ENCODE data around the gene FAM180A. TPM values are rescaled to one million over a fixed set of nuclear protein-coding genes. Genes with fewer than 3 reads are reported as not detected.

Gene FAM180A
- total RNA-seq, 2 experiments from 2014 or later, result not detected

DNA sequence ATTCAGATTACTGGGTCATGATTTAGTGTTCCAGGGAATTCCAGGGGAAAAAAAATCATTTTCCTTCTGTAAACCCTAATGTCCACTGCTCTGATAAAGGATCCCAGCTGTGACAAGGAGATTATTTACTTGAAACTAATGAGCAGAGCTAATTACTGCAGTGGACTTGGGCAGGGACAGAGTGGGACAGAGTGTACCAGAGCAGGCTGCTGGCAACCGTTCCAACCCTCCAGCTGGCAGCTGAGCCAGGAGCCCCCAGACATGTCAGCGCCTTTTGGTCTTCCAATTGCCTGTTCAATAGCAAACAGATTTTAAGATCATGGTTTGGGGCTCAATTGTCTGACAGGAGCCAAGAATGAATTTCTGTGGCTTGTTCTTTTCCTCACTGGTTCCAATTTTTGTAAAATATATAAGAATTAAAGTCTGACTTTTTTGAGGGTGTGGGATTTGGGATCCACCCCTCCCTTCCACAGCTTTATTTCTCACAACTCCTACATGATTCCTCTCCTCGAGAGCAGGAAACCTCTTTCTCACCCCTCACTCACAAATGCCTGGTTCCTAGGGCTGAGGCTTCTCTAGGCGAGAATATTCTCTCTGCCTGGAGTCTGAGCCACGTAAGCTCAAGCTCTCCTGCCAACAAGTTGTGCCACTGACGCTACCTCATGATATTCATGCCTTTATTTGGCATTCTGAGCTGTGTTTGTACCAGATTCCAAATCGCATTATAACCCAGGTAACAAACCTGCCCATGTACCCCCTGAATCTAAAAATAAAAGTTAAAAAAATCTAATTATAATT, 20.6 kb upstream of the FAM180A start:
- no peaks in the 10 kb centered on the region for H3K4me1 Mint-ChIP-seq (ENCODE audit: low read depth)
- H3K27me3 Mint-ChIP-seq, result peaks cover 19% of the 10 kb centered on the region
- no peak for DNase-seq
- ChIA-PET CTCF (interaction anchor here (0.7 kb wide), 1 partner anchor 489 kb away, joined by 3 read pairs; no protein-coding TSS in a partner anchor), POLR2A (no interaction called here)
- H3K36me3 Mint-ChIP-seq, result no peaks in the 10 kb centered on the region
- no peak overlapping the region for H3K4me3 Mint-ChIP-seq
- intact Hi-C loops (cut with micrococcal nuclease), result no loop called here
- H3K27ac Mint-ChIP-seq, result no peak overlapping the region
- no peaks in the 10 kb centered on the region for H3K9me3 Mint-ChIP-seq

DNA sequence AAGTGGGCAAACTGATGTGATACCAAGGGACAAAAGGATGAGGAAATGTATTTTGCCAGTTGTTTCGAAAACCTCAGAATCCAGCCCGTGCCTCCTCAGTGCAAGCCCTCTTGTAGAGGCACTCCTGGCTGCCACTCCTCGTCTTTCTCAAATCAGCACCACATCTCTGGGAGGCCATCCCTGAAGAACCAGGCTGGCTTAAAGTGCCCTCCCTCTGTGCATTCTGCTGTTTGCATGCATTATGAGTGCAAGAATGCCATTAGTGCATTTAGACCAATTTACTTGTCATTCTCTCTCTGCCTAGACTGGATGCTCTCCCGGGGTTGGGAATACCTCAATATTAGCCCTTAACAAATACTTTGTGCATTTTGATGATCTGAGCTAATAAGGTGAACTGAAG, 19.9 kb upstream of the FAM180A start:
- no peaks in the 10 kb centered on the region for H3K9me3 Mint-ChIP-seq
- H3K36me3 Mint-ChIP-seq, result no peaks in the 10 kb centered on the region
- H3K27me3 Mint-ChIP-seq, result peaks cover 21% of the 10 kb centered on the region
- ChIA-PET POLR2A (no interaction called here), CTCF (no interaction called here)
- no peak overlapping the region for H3K27ac Mint-ChIP-seq
- no peak overlapping the region for H3K4me3 Mint-ChIP-seq
- DNase-seq, result no peak
- no peaks in the 10 kb centered on the region for H3K4me1 Mint-ChIP-seq (ENCODE audit: low read depth)
- intact Hi-C loops (cut with micrococcal nuclease), result no loop called here

DNA sequence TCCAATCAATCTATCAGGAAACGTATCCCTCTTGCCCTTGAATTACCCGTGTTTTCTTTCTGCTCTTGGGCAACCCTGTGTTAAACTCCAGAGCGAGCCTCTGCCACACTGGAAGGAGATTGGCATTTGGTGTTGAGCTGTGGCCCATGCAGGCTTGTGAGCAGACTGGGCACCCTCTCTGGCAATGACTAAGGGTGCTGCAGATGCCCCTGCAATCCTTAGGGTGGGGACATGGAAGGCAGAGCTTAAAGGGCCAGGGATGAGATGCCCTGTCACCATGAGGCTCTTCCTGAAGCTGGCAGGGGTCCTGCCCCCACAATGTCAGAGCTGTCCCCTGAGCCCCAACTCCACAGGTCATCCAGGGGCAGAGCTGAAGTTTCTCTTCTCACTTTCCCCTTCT, 19.5 kb upstream of the FAM180A start:
- no peaks in the 10 kb centered on the region for H3K36me3 Mint-ChIP-seq
- no peaks in the 10 kb centered on the region for H3K4me1 Mint-ChIP-seq (ENCODE audit: low read depth)
- DNase-seq, result no peak
- ChIA-PET POLR2A (no interaction called here), CTCF (no interaction called here)
- intact Hi-C loops (cut with micrococcal nuclease), result no loop called here
- no peak overlapping the region for H3K4me3 Mint-ChIP-seq
- H3K27me3 Mint-ChIP-seq, result peaks cover 21% of the 10 kb centered on the region
- H3K9me3 Mint-ChIP-seq, result no peaks in the 10 kb centered on the region
- H3K27ac Mint-ChIP-seq, result no peak overlapping the region

DNA sequence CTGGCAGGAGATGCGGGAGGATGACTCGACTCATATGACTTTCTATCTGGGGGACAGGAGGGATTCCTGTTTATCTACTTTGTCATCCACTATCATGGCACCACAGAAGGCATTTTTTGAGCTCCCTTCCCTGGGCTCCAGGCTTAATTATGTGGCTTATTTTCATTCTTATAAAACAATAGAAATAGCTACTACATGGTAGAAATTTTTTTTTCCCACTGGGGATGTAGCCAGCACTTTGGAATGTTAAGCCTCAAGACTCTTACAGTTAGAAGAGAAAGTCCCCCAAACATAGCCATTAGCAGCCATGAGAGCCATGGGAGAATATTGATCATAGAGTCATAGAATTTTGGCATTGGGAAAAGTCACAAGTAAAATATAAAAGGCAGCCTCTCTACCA, 14.6 kb upstream of the FAM180A start:
- H3K9me3 Mint-ChIP-seq, result no peaks in the 10 kb centered on the region
- POLR2A ChIA-PET, result no interaction called here
- H3K4me3 Mint-ChIP-seq, result no peak overlapping the region

DNA sequence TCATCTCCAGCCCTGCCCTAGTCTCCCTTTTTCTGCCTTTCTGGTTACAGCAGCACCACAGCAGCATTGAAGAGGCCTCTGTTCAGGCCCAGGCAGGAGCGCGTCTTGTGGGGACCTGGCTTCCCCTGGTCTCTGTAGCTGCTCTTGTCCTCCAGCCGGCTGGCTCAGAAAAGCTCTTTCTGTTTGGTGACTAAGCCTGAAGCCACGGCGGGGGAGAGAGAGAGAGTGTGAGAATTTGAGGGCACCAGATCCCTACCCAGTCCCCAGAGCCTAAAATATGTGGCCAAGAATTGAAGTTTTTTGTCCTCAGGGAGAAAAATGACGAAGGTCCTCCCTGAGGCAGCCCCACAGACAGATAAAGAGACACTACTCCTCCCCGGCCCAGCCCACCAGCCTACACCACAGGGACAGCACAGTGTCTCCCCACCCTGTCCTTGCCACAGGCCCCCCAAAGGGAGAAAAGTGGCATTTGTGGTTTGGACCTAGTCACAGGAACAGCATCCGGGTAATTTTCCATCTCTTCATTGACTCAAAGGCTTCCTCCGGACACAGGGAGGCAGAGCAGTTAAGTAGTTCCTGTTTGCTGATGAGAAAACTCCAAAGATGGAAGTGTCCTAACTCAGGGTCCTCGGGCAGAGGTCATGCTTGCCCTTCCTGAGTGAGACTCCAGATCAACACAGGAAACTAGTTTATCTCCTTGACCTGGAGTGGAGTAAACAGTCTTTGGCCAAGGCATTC, 13.3 kb upstream of the FAM180A start:
- CTCF ChIA-PET, result no interaction called here
- H3K4me3 Mint-ChIP-seq, result no peak overlapping the region

More for the DNA sequence above, 14.6 kb upstream of the FAM180A start:
- intact Hi-C loops (cut with micrococcal nuclease), result no loop called here
- CTCF ChIA-PET, result no interaction called here
- Mint-ChIP-seq H3K36me3 (no peaks in the 10 kb centered on the region), H3K27ac (no peak overlapping the region), H3K4me1 (ENCODE audit: low read depth) (no peaks in the 10 kb centered on the region), H3K27me3 (peaks cover 21% of the 10 kb centered on the region)
- DNase-seq, result no peak

DNA sequence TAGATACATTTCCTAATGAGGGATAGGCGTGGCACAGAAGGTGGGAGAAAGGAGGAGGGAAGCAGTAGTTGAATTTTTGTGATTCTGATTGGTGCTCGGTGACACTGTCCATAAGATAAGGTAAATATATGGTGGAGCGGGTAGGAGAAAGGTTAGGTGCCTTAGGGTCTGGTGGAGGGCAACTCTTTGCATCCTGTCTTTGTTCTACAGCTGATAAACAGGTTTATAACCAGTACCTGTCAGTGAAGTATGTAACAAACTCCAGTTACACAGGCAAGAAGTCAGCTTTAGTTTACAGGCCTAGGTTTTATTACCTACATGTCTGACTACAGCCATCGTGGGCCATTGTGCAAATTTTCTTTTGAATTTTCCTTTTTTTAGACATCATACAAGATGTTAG, 10.9 kb upstream of the FAM180A start:
- CTCF ChIA-PET, result no interaction called here
- Mint-ChIP-seq H3K9me3 (no peaks in the 10 kb centered on the region), H3K27me3 (peaks cover 30% of the 10 kb centered on the region), H3K4me3 (no peak overlapping the region), H3K4me1 (ENCODE audit: low read depth) (no peaks in the 10 kb centered on the region), H3K27ac (no peak overlapping the region), H3K36me3 (no peaks in the 10 kb centered on the region)
- no peak for DNase-seq
- POLR2A ChIA-PET, result no interaction called here
- intact Hi-C loops (cut with micrococcal nuclease), result no loop called here

More for the DNA sequence above, 13.3 kb upstream of the FAM180A start:
- Mint-ChIP-seq H3K9me3 (no peaks in the 10 kb centered on the region), H3K36me3 (no peaks in the 10 kb centered on the region), H3K27ac (no peak overlapping the region), H3K27me3 (peaks cover 25% of the 10 kb centered on the region), H3K4me1 (ENCODE audit: low read depth) (no peaks in the 10 kb centered on the region)
- intact Hi-C loops (cut with micrococcal nuclease), result no loop called here
- POLR2A ChIA-PET, result no interaction called here
- no peak for DNase-seq

DNA sequence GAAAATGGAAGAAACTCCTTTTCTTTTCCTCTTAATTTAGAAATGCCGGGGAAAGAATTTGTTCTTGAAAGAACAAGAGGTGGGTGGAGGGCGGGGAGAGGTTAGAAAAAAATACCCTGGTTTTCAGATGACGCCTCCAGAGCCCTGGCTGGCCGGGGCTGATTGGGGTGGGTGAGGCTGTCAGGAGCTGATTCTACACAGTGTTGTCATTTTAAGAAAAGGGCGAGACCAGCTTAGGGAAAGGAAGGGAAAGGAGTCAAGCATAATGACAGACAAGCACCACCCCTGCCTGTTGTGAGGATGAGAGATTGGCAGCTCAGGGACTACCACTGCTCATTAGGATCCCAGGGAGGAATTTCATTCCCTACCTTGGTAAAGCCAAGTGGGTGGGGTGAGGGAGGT, 9.9 kb upstream of the FAM180A start:
- H3K27me3 Mint-ChIP-seq, result peaks cover 29% of the 10 kb centered on the region
- no peaks in the 10 kb centered on the region for H3K9me3 Mint-ChIP-seq
- ChIA-PET CTCF (no interaction called here), POLR2A (no interaction called here)
- no peak overlapping the region for H3K4me3 Mint-ChIP-seq
- H3K36me3 Mint-ChIP-seq, result no peaks in the 10 kb centered on the region
- H3K27ac Mint-ChIP-seq, result no peak overlapping the region
- no peaks in the 10 kb centered on the region for H3K4me1 Mint-ChIP-seq (ENCODE audit: low read depth)
- intact Hi-C loops (cut with micrococcal nuclease), result no loop called here
- DNase-seq, result no peak

DNA sequence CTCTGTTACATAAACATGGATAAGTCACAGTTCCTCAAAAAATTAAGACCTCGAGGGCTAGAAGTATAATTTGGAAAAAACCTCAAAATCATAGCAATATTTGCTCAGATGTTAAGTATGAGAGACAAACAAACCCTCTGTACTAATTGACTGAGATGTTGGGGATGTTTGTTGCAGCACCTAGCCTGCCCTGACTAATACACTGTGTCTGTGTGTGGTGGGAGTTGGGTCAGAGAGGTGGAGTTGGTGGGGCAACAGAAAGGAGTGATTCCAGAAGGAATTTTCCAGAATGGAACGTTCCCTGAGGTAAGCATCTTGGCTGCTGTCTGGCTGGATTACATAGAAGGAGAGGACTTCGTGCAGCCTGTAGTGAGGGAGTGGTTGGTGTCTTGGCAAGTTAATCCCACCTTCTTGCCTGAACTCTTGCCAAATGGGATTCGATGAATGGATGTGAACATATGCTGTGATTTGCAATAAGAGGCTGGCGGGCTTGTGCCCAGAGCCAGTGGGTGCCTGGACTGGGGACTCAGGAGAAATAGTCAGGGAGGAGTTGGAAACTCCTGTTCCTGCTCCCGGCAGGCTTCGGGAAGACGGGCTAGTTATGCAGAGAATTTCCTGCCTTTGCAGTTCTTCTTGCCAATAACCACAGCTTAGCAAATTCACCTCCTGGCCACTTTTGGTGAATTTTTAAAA, 9.3 kb upstream of the FAM180A start:
- no peak overlapping the region for H3K4me3 Mint-ChIP-seq
- no peaks in the 10 kb centered on the region for H3K36me3 Mint-ChIP-seq
- CTCF ChIA-PET, result no interaction called here
- POLR2A ChIA-PET, result no interaction called here
- H3K4me1 Mint-ChIP-seq (ENCODE audit: low read depth), result no peaks in the 10 kb centered on the region
- DNase-seq, result no peak
- H3K9me3 Mint-ChIP-seq, result no peaks in the 10 kb centered on the region
- intact Hi-C loops (cut with micrococcal nuclease), result no loop called here
- no peak overlapping the region for H3K27ac Mint-ChIP-seq
- H3K27me3 Mint-ChIP-seq, result peaks cover 29% of the 10 kb centered on the region

DNA sequence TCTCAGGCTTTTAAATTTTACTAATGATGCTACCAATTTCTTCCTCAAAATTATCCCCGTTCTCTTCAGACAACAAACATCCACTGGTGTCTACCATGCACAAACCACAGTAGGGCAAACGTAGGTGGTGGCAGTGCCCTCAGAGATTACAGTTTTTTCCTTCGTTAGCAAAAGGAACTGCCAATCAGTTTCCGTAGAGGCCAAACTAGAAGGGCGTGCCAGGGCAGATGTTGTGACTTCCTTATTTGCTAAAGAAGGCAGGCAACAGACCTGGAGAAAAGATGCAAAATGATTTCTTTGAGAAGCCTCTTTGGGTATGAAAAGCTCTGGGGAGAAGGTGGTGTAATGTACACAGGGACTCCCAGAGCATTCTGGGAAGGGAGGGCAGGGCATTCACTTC, 7.6 kb upstream of the FAM180A start:
- Mint-ChIP-seq H3K4me1 (ENCODE audit: low read depth) (no peaks in the 10 kb centered on the region), H3K27ac (no peak overlapping the region), H3K36me3 (no peaks in the 10 kb centered on the region), H3K27me3 (peaks cover 27% of the 10 kb centered on the region), H3K4me3 (no peak overlapping the region), H3K9me3 (no peaks in the 10 kb centered on the region)
- POLR2A ChIA-PET, result no interaction called here
- CTCF ChIA-PET, result no interaction called here
- intact Hi-C loops (cut with micrococcal nuclease), result no loop called here
- DNase-seq, result no peak

DNA sequence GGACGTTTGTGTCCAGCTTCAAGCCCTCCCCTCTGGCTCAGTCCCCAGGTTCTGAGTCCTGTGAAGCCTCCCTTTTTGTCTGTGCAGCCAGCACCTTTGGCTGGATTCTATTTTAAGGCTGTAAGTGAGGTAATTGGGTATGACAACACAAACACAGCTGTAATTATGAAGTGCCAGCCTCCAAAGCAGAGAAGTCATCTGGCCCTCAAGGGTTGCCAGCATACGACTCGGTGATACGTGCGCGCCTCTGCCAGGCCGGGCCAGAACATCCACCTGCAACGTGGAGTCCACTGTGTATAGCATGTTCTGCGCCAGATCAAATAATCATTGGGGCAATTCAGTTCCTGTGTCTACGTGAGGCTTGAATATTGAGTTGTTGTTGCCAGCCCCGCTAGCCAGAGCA, 6.7 kb upstream of the FAM180A start:
- Mint-ChIP-seq H3K4me1 (ENCODE audit: low read depth) (no peaks in the 10 kb centered on the region), H3K27ac (no peak overlapping the region), H3K9me3 (no peaks in the 10 kb centered on the region), H3K36me3 (no peaks in the 10 kb centered on the region), H3K27me3 (peaks cover 27% of the 10 kb centered on the region), H3K4me3 (no peak overlapping the region)
- intact Hi-C loops (cut with micrococcal nuclease), result no loop called here
- ChIA-PET CTCF (no interaction called here), POLR2A (no interaction called here)
- DNase-seq, result no peak

DNA sequence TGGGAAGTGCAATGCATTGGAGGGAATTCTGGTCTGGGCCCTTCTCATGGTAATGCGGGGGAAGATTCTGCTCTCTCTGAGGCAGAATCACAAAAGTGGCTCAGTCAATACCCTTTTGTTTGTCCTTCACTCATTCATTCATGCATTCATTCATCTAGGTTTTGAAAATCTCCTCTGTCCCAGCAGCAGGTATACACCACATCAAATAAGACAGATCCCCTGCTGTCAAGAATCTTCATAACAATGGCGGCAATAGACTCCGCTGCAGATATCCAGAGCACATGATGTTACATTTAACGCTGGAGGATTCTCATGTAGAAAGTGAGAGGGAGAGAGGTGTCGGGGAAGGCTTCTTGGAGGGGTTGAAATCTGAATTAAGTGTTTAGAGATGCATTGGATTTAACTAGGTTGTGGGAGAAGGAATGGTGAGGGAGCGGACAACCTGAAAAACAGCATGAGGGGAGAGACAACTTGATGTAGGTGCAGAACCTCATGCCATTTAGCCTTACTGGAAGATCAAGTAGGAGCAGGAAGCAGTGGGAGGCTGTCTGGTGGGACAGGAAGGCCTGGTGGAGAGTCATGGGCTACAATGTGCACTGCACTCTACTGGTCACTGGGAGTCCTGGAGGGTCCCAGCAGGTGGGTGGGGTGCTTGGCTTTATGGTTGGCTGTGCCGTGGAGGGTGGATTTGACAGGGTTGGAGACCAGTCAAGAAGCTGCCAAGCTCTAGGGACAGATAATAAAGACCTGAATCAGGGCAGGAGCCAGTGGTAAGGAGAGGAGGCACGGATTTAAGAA, 5.2 kb upstream of the FAM180A start:
- no peak overlapping the region for H3K27ac Mint-ChIP-seq
- CTCF ChIA-PET, result no interaction called here
- intact Hi-C loops (cut with micrococcal nuclease), result no loop called here

DNA sequence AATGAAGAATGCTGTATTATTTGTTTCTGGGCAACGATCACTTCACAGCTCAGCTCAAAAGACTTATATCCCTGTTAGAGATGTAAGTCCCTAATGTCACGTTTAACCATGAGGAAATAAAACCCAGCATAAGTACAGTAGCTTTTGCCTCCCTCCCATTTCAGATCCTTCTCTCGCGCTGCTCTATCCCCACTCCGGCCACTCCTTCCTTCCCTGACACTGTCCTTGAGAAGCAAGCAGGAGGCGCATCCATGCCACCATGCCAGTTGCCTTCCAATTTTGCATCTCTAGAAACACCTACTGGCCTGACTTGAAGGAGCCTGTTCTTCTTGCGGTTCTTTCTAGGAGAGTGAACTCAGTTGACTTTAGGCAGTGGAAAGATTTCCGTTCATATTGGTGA, 1.2 kb downstream of the FAM180A start:
- ChIA-PET CTCF (no interaction called here), POLR2A (no interaction called here)
- DNase-seq, result no peak
- Mint-ChIP-seq H3K27me3 (peaks cover 1% of the 10 kb centered on the region), H3K27ac (no peak overlapping the region), H3K36me3 (no peaks in the 10 kb centered on the region), H3K4me3 (no peak overlapping the region), H3K9me3 (no peaks in the 10 kb centered on the region), H3K4me1 (ENCODE audit: low read depth) (no peaks in the 10 kb centered on the region)
- intact Hi-C loops (cut with micrococcal nuclease), result no loop called here

More for the DNA sequence above, 5.2 kb upstream of the FAM180A start:
- no peaks in the 10 kb centered on the region for H3K9me3 Mint-ChIP-seq
- H3K4me3 Mint-ChIP-seq, result no peak overlapping the region
- no peaks in the 10 kb centered on the region for H3K4me1 Mint-ChIP-seq (ENCODE audit: low read depth)
- DNase-seq, result no peak
- POLR2A ChIA-PET, result no interaction called here
- no peaks in the 10 kb centered on the region for H3K36me3 Mint-ChIP-seq
- H3K27me3 Mint-ChIP-seq, result peaks cover 22% of the 10 kb centered on the region
